ENCODE measurements around the gene RABEPK.
"Not testable (repeated sequence)": the region's sequence is repeated elsewhere in the genome, so short reads cannot be mapped to it uniquely, and the experiment has no call there.

Gene RABEPK

GRCh38 chr9:125200216-125201047 is at the start of gene RABEPK:
Gene RABEPK, plus strand, starts transcription at chr9:125200542. Its CDS starts 2,472 bp downstream, at chr9:125203014.
- DNase-seq, result peak; percentile 95

GRCh38 chr9:125151730-125152129 is 48.6 kb upstream of the RABEPK start:
- no peak for DNase-seq

GRCh38 chr9:125153712-125154367 is 46.5 kb upstream of the RABEPK start:
- no peak for DNase-seq

GRCh38 chr9:125156551-125156950 is 43.8 kb upstream of the RABEPK start:
- DNase-seq, result no peak

GRCh38 chr9:125160750-125161149 is 39.6 kb upstream of the RABEPK start:
- DNase-seq, result no peak

GRCh38 chr9:125161284-125161918 is 38.9 kb upstream of the RABEPK start:
- DNase-seq, result no peak

GRCh38 chr9:125162891-125163290 is 37.5 kb upstream of the RABEPK start:
- not testable (repeated sequence) for DNase-seq

- DNase-seq, result no peak
These were observed 33.6 kb upstream of the RABEPK start for GRCh38 chr9:125166762-125167161.

- DNase-seq, result no peak
These were observed 30.4 kb upstream of the RABEPK start for GRCh38 chr9:125169895-125170294.

GRCh38 chr9:125172031-125172755 is 28.1 kb upstream of the RABEPK start:
- no peak for DNase-seq

GRCh38 chr9:125176636-125177035 is 23.7 kb upstream of the RABEPK start:
- no peak for DNase-seq

- no peak for DNase-seq
These were observed 22.5 kb upstream of the RABEPK start for GRCh38 chr9:125177888-125178287.

GRCh38 chr9:125179776-125180175 is 20.6 kb upstream of the RABEPK start:
- DNase-seq, result not testable (repeated sequence)

GRCh38 chr9:125180876-125181275 is 19.5 kb upstream of the RABEPK start:
- no peak for DNase-seq

GRCh38 chr9:125181756-125182155 is 18.6 kb upstream of the RABEPK start:
- DNase-seq, result not testable (repeated sequence)

- no peak for DNase-seq
These were observed 17.3 kb upstream of the RABEPK start for GRCh38 chr9:125183054-125183453.

GRCh38 chr9:125183561-125183960 is 16.8 kb upstream of the RABEPK start:
- no peak for DNase-seq

- DNase-seq, result peak; percentile 37
These were observed 11.4 kb upstream of the RABEPK start for GRCh38 chr9:125189011-125189360.

- peak; percentile 98 for DNase-seq
These were observed 10.7 kb upstream of the RABEPK start, which contains the start of gene PPP6C for GRCh38 chr9:125189361-125190289. Gene PPP6C, minus strand, starts transcription at chr9:125189803. Its CDS starts 85 bp downstream, at chr9:125189718.

- DNase-seq, result peak; percentile 29
These were observed 10.0 kb upstream of the RABEPK start for GRCh38 chr9:125190361-125190801.

GRCh38 chr9:125194466-125194865 is 5.9 kb upstream of the RABEPK start:
- DNase-seq, result not testable (repeated sequence)

GRCh38 chr9:125195591-125195990 is 4.8 kb upstream of the RABEPK start:
- DNase-seq, result not testable (repeated sequence)
